BLaER1 (cell line): Measurements from ENCODE around the gene SNX7.

ENCODE experiments used
- H3K27ac ChIP-seq: shearing (Covaris generic); formaldehyde crosslinking; 2 replicates; pipeline ENCODE4 v1.8.1; 2022
- H3K27me3 ChIP-seq: shearing (Covaris generic); formaldehyde crosslinking; 2 replicates; pipeline ENCODE4 v1.8.1; 2022
- H3K36me3 ChIP-seq: shearing (Covaris generic); formaldehyde crosslinking; 2 replicates; pipeline ENCODE4 v1.8.1; 2022
- H3K4me1 ChIP-seq: shearing (Covaris generic); formaldehyde crosslinking; 2 replicates; pipeline ENCODE4 v1.8.1; 2022
- H3K4me2 ChIP-seq: shearing (Covaris generic); formaldehyde crosslinking; 2 replicates; pipeline ENCODE4 v1.8.1; 2022
- H3K4me3 ChIP-seq: shearing (Covaris generic); formaldehyde crosslinking; 2 replicates; pipeline ENCODE4 v1.8.1; 2022
- H3K9ac ChIP-seq: shearing (Covaris generic); formaldehyde crosslinking; 2 replicates; pipeline ENCODE4 v1.8.1; 2022
- H3K9me3 ChIP-seq: shearing (Covaris generic); formaldehyde crosslinking; 2 replicates; pipeline ENCODE4 v1.8.1; 2022
- H4K20me1 ChIP-seq: shearing (Covaris generic); formaldehyde crosslinking; 2 replicates; pipeline ENCODE4 v1.8.1; 2022
- Cebpa-rat ChIP-seq: shearing (Covaris generic); IDR thresholded peaks from 2 replicates; pipeline ENCODE4 v1.8.1; 2022

The SNX7 gene

DNA sequence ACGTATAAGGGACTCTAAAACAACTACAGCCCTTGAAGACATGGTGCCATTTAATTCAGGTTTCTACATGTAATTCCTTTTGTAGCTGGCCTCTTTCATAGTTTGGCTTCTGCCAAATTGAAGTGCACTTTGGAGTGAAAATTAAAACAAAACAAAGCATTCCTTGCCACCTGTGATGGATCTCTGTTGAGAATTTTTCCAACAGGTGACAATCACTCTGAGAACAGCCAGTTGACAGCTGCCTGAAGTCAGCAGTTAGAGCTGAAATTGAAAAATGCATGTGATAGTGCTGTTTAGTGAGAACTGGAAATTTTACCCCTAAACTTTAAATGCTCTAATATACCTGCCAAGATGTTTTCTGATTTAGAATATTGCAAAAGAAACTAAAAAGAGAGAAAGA is 134.5 kb downstream of the SNX7 start:
- Histone ChIP-seq H3K27me3 (no peaks in the 10 kb centered on the region), H4K20me1 (no peaks in the 10 kb centered on the region), H3K4me1 (peaks cover 7% of the 10 kb centered on the region; the same call in 1 of the 2 replicates), H3K27ac (no peak overlapping the region), H3K9me3 (no peaks in the 10 kb centered on the region), H3K9ac (no peak overlapping the region), H3K4me2 (no peak overlapping the region), H3K4me3 (no peak overlapping the region), H3K36me3 (no peaks in the 10 kb centered on the region)
- no peak for TF ChIP-seq Cebpa-rat

DNA sequence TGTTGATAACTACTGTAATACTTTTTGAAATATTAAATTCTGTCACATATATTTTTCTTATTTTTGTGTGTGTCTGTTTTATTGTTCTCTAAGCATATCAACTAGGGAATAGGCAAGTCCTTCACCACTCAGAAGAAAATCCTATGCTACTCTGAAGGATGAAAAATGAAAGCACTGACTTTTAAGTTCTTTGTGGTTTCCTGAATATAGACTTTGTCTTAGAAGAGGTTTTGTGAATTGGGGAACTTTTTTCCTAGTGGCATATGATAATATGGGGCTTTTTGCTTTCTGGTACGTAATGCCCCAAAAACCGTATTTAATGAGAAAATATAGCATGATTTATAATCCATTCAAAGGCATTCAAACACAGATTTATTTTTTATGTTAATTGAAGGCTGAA is 136.0 kb downstream of the SNX7 start:
- Histone ChIP-seq H3K4me3 (no peak overlapping the region), H3K9me3 (no peaks in the 10 kb centered on the region), H3K4me2 (no peak overlapping the region), H3K27me3 (no peaks in the 10 kb centered on the region), H3K27ac (no peak overlapping the region), H3K9ac (no peak overlapping the region), H3K4me1 (peaks cover 7% of the 10 kb centered on the region; the same call in 1 of the 2 replicates), H3K36me3 (no peaks in the 10 kb centered on the region), H4K20me1 (no peaks in the 10 kb centered on the region)
- no peak for TF ChIP-seq Cebpa-rat
